HEK293 (cell line): ENCODE measurements around the gene NDUFS7.

Source experiments
- CTCF ChIA-PET: fragments of 350-600 bp; formaldehyde crosslinking; extraction: SDS; loops from one replicate; lab custom pipeline; 2021; ENCODE audit warnings: antibody characterized with exemption; lab: Yijun Ruan, JAX
- POLR2A ChIA-PET: fragments of 300-600 bp; formaldehyde crosslinking; extraction: SDS; loops from one replicate; lab custom pipeline; 2020; ENCODE audit warnings: antibody characterized with exemption, inconsistent platforms; lab: Yijun Ruan, JAX
- H3K27ac ChIP-seq: fragments of 200-500 bp; sonication (Bioruptor generic); 2 replicates; pipeline ENCODE4 v1.5.1; 2014; ENCODE audit warnings: low read depth, low read length, control low read depth, inconsistent platforms; ENCODE audit errors: extremely low read depth
- H3K36me3 ChIP-seq, 2 experiments: fragments of 200-500 bp in 1 of 2; sonication (Bioruptor generic) in 1 of 2; 1 replicate in 1 of 2; 2 replicates in 1 of 2; pipeline ENCODE4 v1.5.1; 2014 to 2017; ENCODE audit warnings: inconsistent platforms in 2 of 2, low read length in 2 of 2; ENCODE audit not compliant: control insufficient read depth in 2 of 2, insufficient read depth in 1 of 2
- H3K4me1 ChIP-seq: fragments of 200-500 bp; sonication (Bioruptor generic); 2 replicates; pipeline ENCODE4 v1.5.1; 2014; ENCODE audit warnings: mild to moderate bottlenecking, low read length, inconsistent platforms; ENCODE audit not compliant: control insufficient read depth, insufficient read depth
- H3K4me3 ChIP-seq: 2 replicates; pipeline ENCODE4 v1.5.1; 2011; ENCODE audit warnings: low read depth, mild to moderate bottlenecking, control low read depth, low read length, moderate library complexity
- H3K9me3 ChIP-seq: fragments of 200-500 bp; sonication (Bioruptor generic); 2 replicates; pipeline ENCODE4 v1.5.1; 2014; ENCODE audit warnings: low read depth, low read length, inconsistent platforms; ENCODE audit not compliant: control insufficient read depth, insufficient read depth
- AEBP2 ChIP-seq: fragments of 450-650 bp; formaldehyde crosslinking; IDR thresholded peaks from 2 replicates; pipeline ENCODE4 v1.5.1; 2016; ENCODE audit warnings: missing biosample characterization, missing genetic modification characterization, borderline replicate concordance
- ATF2 ChIP-seq: fragments of 450-650 bp; formaldehyde crosslinking; IDR thresholded peaks from 2 replicates; pipeline ENCODE4 v1.5.1; 2016; ENCODE audit warnings: missing biosample characterization, missing genetic modification characterization, low read depth
- CTCF ChIP-seq: fragments of 450-650 bp; formaldehyde crosslinking; IDR thresholded peaks from 2 replicates; pipeline ENCODE4 v1.5.1; 2016; ENCODE audit warnings: missing biosample characterization, missing genetic modification characterization
- FEZF1 ChIP-seq: fragments of 450-650 bp; formaldehyde crosslinking; IDR thresholded peaks from 2 replicates; pipeline ENCODE4 v1.5.1; 2016; ENCODE audit warnings: missing biosample characterization, missing genetic modification characterization
- KLF17 ChIP-seq: fragments of 450-650 bp; formaldehyde crosslinking; IDR thresholded peaks from 2 replicates; pipeline ENCODE4 v1.5.1; 2016; ENCODE audit warnings: missing biosample characterization, missing genetic modification characterization
- KLF7 ChIP-seq: fragments of 450-650 bp; formaldehyde crosslinking; IDR thresholded peaks from 2 replicates; pipeline ENCODE4 v1.5.1; 2016; ENCODE audit warnings: missing biosample characterization, missing genetic modification characterization, borderline replicate concordance
- OSR2 ChIP-seq: fragments of 450-650 bp; formaldehyde crosslinking; IDR thresholded peaks from 2 replicates; pipeline ENCODE4 v1.5.1; 2016; ENCODE audit warnings: missing biosample characterization, missing genetic modification characterization
- OVOL3 ChIP-seq: fragments of 450-650 bp; formaldehyde crosslinking; IDR thresholded peaks from 2 replicates; pipeline ENCODE4 v1.5.1; 2016; ENCODE audit warnings: missing biosample characterization, missing genetic modification characterization
- RBAK ChIP-seq: fragments of 450-650 bp; formaldehyde crosslinking; IDR thresholded peaks from 2 replicates; pipeline ENCODE4 v1.5.1; 2016; ENCODE audit warnings: missing biosample characterization, missing genetic modification characterization
- ZBTB1 ChIP-seq: fragments of 450-650 bp; formaldehyde crosslinking; IDR thresholded peaks from 2 replicates; pipeline ENCODE4 v1.5.1; 2016; ENCODE audit warnings: missing biosample characterization, missing genetic modification characterization
- ZBTB20 ChIP-seq: fragments of 450-650 bp; formaldehyde crosslinking; IDR thresholded peaks from 2 replicates; pipeline ENCODE4 v1.5.1; 2016; ENCODE audit warnings: missing biosample characterization, missing genetic modification characterization
- ZNF223 ChIP-seq: fragments of 450-650 bp; formaldehyde crosslinking; IDR thresholded peaks from 2 replicates; pipeline ENCODE4 v1.5.1; 2016; ENCODE audit warnings: missing biosample characterization, missing genetic modification characterization
- ZNF280D ChIP-seq: fragments of 450-650 bp; formaldehyde crosslinking; IDR thresholded peaks from 2 replicates; pipeline ENCODE4 v1.5.1; 2016; ENCODE audit warnings: missing biosample characterization, missing genetic modification characterization
- ZNF488 ChIP-seq: fragments of 450-650 bp; formaldehyde crosslinking; IDR thresholded peaks from 2 replicates; pipeline ENCODE4 v1.5.1; 2016; ENCODE audit warnings: missing biosample characterization, missing genetic modification characterization
- ZNF513 ChIP-seq: fragments of 450-650 bp; IDR thresholded peaks from 2 replicates; pipeline ENCODE4 v1.5.1; 2018; ENCODE audit warnings: missing biosample characterization, missing genetic modification characterization
- ZNF521 ChIP-seq: fragments of 450-650 bp; formaldehyde crosslinking; IDR thresholded peaks from 2 replicates; pipeline ENCODE4 v1.5.1; 2017; ENCODE audit warnings: missing biosample characterization, mild to moderate bottlenecking, missing genetic modification characterization
- ZNF529 ChIP-seq: fragments of 450-650 bp; formaldehyde crosslinking; IDR thresholded peaks from 2 replicates; pipeline ENCODE4 v1.5.1; 2017; ENCODE audit warnings: missing genetic modification characterization, missing biosample characterization; ENCODE audit not compliant: insufficient replicate concordance
- ZNF560 ChIP-seq: fragments of 450-650 bp; formaldehyde crosslinking; IDR thresholded peaks from 2 replicates; pipeline ENCODE4 v1.5.1; 2017; ENCODE audit warnings: missing biosample characterization, missing genetic modification characterization, borderline replicate concordance
- ZNF585B ChIP-seq: fragments of 450-650 bp; formaldehyde crosslinking; IDR thresholded peaks from 2 replicates; pipeline ENCODE4 v1.5.1; 2016; ENCODE audit warnings: missing biosample characterization, missing genetic modification characterization
- ZNF623 ChIP-seq: fragments of 450-650 bp; formaldehyde crosslinking; IDR thresholded peaks from 2 replicates; pipeline ENCODE4 v1.5.1; 2016; ENCODE audit warnings: missing biosample characterization, missing genetic modification characterization
- ZNF629 ChIP-seq: fragments of 450-650 bp; formaldehyde crosslinking; IDR thresholded peaks from 2 replicates; pipeline ENCODE4 v1.5.1; 2017; ENCODE audit warnings: missing biosample characterization, missing genetic modification characterization
- ZNF664 ChIP-seq: fragments of 450-650 bp; formaldehyde crosslinking; IDR thresholded peaks from 2 replicates; pipeline ENCODE4 v1.5.1; 2016; ENCODE audit warnings: missing biosample characterization, missing genetic modification characterization
- ZNF670 ChIP-seq: fragments of 450-650 bp; formaldehyde crosslinking; IDR thresholded peaks from 2 replicates; pipeline ENCODE4 v1.5.1; 2016; ENCODE audit warnings: missing biosample characterization, missing genetic modification characterization, low read depth
- ZNF701 ChIP-seq: fragments of 450-650 bp; formaldehyde crosslinking; IDR thresholded peaks from 2 replicates; pipeline ENCODE4 v1.5.1; 2016; ENCODE audit warnings: missing biosample characterization, missing genetic modification characterization
- ZNF707 ChIP-seq: fragments of 450-650 bp; formaldehyde crosslinking; IDR thresholded peaks from 2 replicates; pipeline ENCODE4 v1.5.1; 2016; ENCODE audit warnings: missing biosample characterization, missing genetic modification characterization
- ZNF747 ChIP-seq: fragments of 450-650 bp; formaldehyde crosslinking; IDR thresholded peaks from 2 replicates; pipeline ENCODE4 v1.5.1; 2016; ENCODE audit warnings: missing biosample characterization, missing genetic modification characterization
- ZNF768 ChIP-seq: fragments of 450-650 bp; formaldehyde crosslinking; IDR thresholded peaks from 2 replicates; pipeline ENCODE4 v1.5.1; 2018; ENCODE audit warnings: missing biosample characterization, mild to moderate bottlenecking, missing genetic modification characterization
- ZNF777 ChIP-seq: fragments of 450-650 bp; formaldehyde crosslinking; IDR thresholded peaks from 2 replicates; pipeline ENCODE4 v1.5.1; 2017; ENCODE audit warnings: missing biosample characterization, missing genetic modification characterization, borderline replicate concordance
- ZNF837 ChIP-seq: fragments of 450-650 bp; formaldehyde crosslinking; IDR thresholded peaks from 2 replicates; pipeline ENCODE4 v1.5.1; 2016; ENCODE audit warnings: missing biosample characterization, missing genetic modification characterization

Gene NDUFS7

GRCh38 chr19:1397838-1398237 lies 14.1 kb downstream of the NDUFS7 start:
- no peak overlapping the region for H3K4me3 ChIP-seq
- no peaks in the 10 kb centered on the region for H3K4me1 ChIP-seq
- peaks cover 0 to 37% of the 10 kb centered on the region in 2 experiments; a peak in 1 of 3 replicates for H3K36me3 ChIP-seq
- POLR2A ChIA-PET: interaction anchor here (0.6 to 2.4 kb wide), 5 partner anchors 9 to 129 kb away, joined by 3 to 7 read pairs (median 4); partner anchors contain the start of genes CIRBP and FAM174C
- no peak overlapping the region for H3K27ac ChIP-seq
- H3K9me3 ChIP-seq: no peaks in the 10 kb centered on the region
- CTCF ChIA-PET: no interaction called here
- TF ChIP-seq ZNF585B (tag by site-specific recombination) (no peak), ZNF623 (tag by site-specific recombination) (no peak), ZNF529 (no peak), ATF2 (tag by site-specific recombination) (no peak), ZNF560 (no peak), AEBP2 (no peak), KLF7 (tag by site-specific recombination) (0 out of 2 replicates have a peak, but pooled peaks have one; percentile 34), ZNF747 (no peak), ZBTB20 (tag by site-specific recombination) (no peak), ZNF664 (peak; percentile 91), CTCF (tag by site-specific recombination) (no peak), ZBTB1 (tag by site-specific recombination) (no peak), KLF17 (tag by site-specific recombination) (no peak), ZNF513 (no peak), ZNF777 (tag by site-specific recombination) (no peak), ZNF280D (tag by site-specific recombination) (no peak), ZNF670 (tag by site-specific recombination) (no peak), ZNF521 (no peak), FEZF1 (tag by site-specific recombination) (no peak), RBAK (tag by site-specific recombination) (no peak), ZNF837 (no peak), ZNF488 (tag by site-specific recombination) (no peak), OVOL3 (no peak), ZNF629 (no peak), ZNF223 (tag by site-specific recombination) (no peak), ZNF701 (no peak), ZNF707 (no peak), ZNF768 (tag by site-specific recombination) (no peak), OSR2 (tag by site-specific recombination) (no peak)
